Liver (tissue), 3 donors: Measurements from ENCODE around the gene NEK1.

Experiments used
- FOXA1 ChIP-seq: IDR thresholded peaks from 2 replicates; pipeline ENCODE4 v1.6.1; 2016; ENCODE audit warnings: antibody characterized with exemption
- GABPA ChIP-seq, 2 donors: IDR thresholded peaks in 1 of 2; conservative IDR thresholded peaks in 1 of 2; 2 replicates each; pipeline ENCODE4 v1.6.1; 2016; ENCODE audit warnings: antibody characterized with exemption in 2 of 2, mild to moderate bottlenecking in 1 of 2, moderate library complexity in 1 of 2
- JUND ChIP-seq, 2 donors: IDR thresholded peaks; 2 replicates each; pipeline ENCODE4 v1.6.1; 2016; ENCODE audit warnings: antibody characterized with exemption in 2 of 2
- RXRA ChIP-seq, 2 donors: IDR thresholded peaks; 2 replicates each; pipeline ENCODE4 v1.6.1; 2017 to 2018; ENCODE audit warnings: antibody characterized with exemption in 2 of 2, mild to moderate bottlenecking in 1 of 2
- TF ChIP-seq, protein P1 (sequence below): IDR thresholded peaks from 2 replicates; pipeline ENCODE4 v1.6.1; 2016; ENCODE audit warnings: antibody characterized with exemption
- TF ChIP-seq, protein P2 (sequence below): fragments of 150-350 bp; IDR thresholded peaks from 2 replicates; pipeline ENCODE4 v1.5.1; 2017; ENCODE audit warnings: improper control_type of control experiment, low read depth, low read length; ENCODE audit not compliant: missing input control
- TF ChIP-seq, protein P3 (sequence below): IDR thresholded peaks from 2 replicates; pipeline ENCODE4 v1.6.1; 2016; ENCODE audit warnings: antibody characterized with exemption
- TF ChIP-seq, protein P4 (sequence below): IDR thresholded peaks from 2 replicates; pipeline ENCODE4 v1.6.1; 2016; ENCODE audit warnings: antibody characterized with exemption
- donor health status: healthy.
- donor health status: healthy.

DNA sequence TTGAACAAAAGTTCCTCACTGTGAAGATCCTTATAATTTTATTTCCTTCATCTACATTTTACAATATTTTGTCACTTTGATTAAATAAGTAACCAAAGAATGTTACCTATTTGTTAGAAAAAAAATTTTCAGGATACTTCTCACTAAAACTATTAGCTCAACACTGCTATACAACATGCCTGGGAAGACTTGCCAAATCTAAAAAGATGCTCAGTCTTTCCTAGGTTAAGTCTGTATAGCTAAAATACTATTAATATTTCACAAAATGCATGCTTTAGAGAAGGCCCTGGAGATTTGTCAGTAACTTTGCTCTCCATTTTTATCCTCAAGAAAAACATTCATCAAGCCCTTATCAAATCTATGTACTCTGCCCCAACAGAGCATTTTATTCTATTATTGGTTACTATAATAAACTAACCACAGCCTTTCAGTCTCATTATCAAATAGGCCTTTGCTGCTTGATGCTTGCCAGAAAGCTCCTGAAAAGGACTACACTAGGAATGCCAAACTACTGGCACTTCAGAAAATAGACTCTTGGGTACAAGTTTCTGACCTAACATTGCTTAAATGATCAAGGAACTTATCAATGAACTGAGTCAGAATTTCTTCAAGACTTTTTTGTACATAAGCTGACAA is 17.7 kb downstream of the NEK1 start:
- TF ChIP-seq, protein P1, sequence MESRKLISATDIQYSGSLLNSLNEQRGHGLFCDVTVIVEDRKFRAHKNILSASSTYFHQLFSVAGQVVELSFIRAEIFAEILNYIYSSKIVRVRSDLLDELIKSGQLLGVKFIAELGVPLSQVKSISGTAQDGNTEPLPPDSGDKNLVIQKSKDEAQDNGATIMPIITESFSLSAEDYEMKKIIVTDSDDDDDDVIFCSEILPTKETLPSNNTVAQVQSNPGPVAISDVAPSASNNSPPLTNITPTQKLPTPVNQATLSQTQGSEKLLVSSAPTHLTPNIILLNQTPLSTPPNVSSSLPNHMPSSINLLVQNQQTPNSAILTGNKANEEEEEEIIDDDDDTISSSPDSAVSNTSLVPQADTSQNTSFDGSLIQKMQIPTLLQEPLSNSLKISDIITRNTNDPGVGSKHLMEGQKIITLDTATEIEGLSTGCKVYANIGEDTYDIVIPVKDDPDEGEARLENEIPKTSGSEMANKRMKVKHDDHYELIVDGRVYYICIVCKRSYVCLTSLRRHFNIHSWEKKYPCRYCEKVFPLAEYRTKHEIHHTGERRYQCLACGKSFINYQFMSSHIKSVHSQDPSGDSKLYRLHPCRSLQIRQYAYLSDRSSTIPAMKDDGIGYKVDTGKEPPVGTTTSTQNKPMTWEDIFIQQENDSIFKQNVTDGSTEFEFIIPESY = no peak
- no peak for TF ChIP-seq RXRA (IDR thresholded peaks at IDR 0.05)
- TF ChIP-seq, protein P2, sequence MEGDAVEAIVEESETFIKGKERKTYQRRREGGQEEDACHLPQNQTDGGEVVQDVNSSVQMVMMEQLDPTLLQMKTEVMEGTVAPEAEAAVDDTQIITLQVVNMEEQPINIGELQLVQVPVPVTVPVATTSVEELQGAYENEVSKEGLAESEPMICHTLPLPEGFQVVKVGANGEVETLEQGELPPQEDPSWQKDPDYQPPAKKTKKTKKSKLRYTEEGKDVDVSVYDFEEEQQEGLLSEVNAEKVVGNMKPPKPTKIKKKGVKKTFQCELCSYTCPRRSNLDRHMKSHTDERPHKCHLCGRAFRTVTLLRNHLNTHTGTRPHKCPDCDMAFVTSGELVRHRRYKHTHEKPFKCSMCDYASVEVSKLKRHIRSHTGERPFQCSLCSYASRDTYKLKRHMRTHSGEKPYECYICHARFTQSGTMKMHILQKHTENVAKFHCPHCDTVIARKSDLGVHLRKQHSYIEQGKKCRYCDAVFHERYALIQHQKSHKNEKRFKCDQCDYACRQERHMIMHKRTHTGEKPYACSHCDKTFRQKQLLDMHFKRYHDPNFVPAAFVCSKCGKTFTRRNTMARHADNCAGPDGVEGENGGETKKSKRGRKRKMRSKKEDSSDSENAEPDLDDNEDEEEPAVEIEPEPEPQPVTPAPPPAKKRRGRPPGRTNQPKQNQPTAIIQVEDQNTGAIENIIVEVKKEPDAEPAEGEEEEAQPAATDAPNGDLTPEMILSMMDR = no peak
- TF ChIP-seq JUND (IDR thresholded peaks at IDR 0.05) = no peak
- no peak for TF ChIP-seq GABPA (IDR thresholded peaks at IDR 0.05 in 1 of 2, conservative IDR thresholded peaks at IDR 0.05 in 1 of 2)
- TF ChIP-seq, protein P3, sequence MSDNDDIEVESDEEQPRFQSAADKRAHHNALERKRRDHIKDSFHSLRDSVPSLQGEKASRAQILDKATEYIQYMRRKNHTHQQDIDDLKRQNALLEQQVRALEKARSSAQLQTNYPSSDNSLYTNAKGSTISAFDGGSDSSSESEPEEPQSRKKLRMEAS = no peak
- TF ChIP-seq FOXA1 = no peak
- TF ChIP-seq, protein P4, sequence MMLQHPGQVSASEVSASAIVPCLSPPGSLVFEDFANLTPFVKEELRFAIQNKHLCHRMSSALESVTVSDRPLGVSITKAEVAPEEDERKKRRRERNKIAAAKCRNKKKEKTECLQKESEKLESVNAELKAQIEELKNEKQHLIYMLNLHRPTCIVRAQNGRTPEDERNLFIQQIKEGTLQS = no peak
